ENCODE results near the gene KRTAP1-3. TPM values are rescaled to one million over a fixed set of nuclear protein-coding genes. Genes with fewer than 3 reads are reported as not detected.

KRTAP1-3 gene
- total and polyA plus RNA-seq, 7 donors, result not detected

DNA sequence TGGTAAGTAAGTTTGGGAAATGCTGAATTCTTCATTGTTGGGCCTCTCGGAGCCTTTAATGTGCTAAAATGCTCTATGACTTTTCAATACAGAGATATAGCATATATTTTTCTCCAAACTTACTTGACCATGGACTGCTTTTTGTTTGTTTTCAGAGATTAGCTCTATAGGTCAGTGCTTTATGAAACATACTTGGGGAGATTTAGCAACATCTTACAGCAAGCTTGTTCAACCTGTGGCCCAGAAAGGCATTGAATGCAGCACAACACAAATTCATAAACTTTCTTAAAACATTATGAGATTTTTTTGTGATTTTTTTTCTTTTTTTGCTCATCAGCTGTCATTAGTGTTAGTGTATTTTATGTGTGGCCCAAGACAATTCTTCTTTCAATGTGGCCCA lies 24.7 kb downstream of the KRTAP1-3 start:
- DNase-seq, result no peak
- Histone ChIP-seq H3K27ac (no peak overlapping the region), H3K9me3 (no peaks in the 10 kb centered on the region), H3K27me3 (ENCODE audit: insufficient read depth in 3 of 3, low read length in 2 of 3) (peaks cover 0 to 7% (median 5%) of the 10 kb centered on the region in 3 donors), H3K4me1 (no peaks in the 10 kb centered on the region), H3K4me3 (no peak overlapping the region), H3K36me3 (ENCODE audit: insufficient read depth in 1 of 2, low read depth in 1 of 2) (no peaks in the 10 kb centered on the region)
- ATAC-seq, result no peak
- intact Hi-C loops (cut with DNase I), result no loop called here
- WGBS, 3 donors, result 92 to 97% (median 97%) methylated on average over 1 of the region's 1 CpG
- TF ChIP-seq, protein P1, sequence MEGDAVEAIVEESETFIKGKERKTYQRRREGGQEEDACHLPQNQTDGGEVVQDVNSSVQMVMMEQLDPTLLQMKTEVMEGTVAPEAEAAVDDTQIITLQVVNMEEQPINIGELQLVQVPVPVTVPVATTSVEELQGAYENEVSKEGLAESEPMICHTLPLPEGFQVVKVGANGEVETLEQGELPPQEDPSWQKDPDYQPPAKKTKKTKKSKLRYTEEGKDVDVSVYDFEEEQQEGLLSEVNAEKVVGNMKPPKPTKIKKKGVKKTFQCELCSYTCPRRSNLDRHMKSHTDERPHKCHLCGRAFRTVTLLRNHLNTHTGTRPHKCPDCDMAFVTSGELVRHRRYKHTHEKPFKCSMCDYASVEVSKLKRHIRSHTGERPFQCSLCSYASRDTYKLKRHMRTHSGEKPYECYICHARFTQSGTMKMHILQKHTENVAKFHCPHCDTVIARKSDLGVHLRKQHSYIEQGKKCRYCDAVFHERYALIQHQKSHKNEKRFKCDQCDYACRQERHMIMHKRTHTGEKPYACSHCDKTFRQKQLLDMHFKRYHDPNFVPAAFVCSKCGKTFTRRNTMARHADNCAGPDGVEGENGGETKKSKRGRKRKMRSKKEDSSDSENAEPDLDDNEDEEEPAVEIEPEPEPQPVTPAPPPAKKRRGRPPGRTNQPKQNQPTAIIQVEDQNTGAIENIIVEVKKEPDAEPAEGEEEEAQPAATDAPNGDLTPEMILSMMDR (IDR thresholded peaks at IDR 0.05), result no peak

DNA sequence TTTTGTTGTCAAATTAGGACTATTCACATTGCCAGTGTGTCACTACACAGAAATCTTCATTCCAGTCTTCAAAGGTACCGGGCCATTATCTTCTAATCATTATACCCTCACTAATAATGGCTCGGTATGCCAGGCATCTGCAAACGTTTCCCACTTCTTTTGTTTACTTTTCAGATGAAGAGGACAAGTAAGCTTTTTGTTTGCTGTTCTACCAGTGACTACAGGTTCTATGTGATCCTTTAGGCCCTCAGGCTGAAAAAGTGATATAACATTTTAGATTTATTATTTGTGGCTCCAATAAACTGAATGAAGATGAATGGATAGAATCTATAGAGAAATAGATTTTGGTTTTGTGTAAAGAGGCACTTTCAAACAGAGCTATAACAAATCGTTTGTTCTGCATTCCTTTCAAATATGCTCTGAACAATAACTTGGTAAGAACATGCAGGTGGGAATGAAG lies 25.3 kb downstream of the KRTAP1-3 start:
- Histone ChIP-seq H3K36me3 (ENCODE audit: insufficient read depth in 1 of 2, low read depth in 1 of 2) (no peaks in the 10 kb centered on the region), H3K4me3 (no peak overlapping the region), H3K27ac (no peak overlapping the region), H3K27me3 (ENCODE audit: insufficient read depth in 3 of 3, low read length in 2 of 3) (peaks cover 0 to 7% (median 5%) of the 10 kb centered on the region in 3 donors), H3K4me1 (no peaks in the 10 kb centered on the region), H3K9me3 (no peaks in the 10 kb centered on the region)
- ATAC-seq, result no peak
- WGBS, 3 donors, result 60 to 72% (median 63%) methylated on average over 4 of the region's 4 CpGs
- DNase-seq, result no peak
- TF ChIP-seq, protein P1 (IDR thresholded peaks at IDR 0.05), result no peak
- intact Hi-C loops (cut with DNase I), result no loop called here

DNA sequence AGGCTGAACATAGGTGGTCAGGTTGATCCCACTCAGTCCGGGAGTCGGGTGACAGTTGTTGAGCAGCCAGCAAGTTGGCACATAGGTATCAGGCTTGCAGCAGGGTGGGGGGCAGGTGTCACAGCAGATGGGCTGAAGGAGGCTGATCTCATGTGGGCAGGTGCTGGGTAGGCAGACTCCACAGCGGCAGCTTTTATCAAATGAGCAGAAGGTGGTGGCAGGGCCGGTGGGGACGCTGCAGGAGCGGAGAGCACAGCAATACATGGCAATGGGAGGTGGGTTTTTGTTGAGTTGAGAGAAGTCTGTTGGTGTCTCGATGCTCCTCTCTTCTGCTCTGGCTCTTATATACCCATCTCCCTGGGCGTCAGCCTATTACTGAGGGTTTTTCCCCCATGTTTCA lies 25.9 kb downstream of the KRTAP1-3 start, which contains the start of gene KRTAP3-1:
Gene KRTAP3-1, minus strand, starts transcription at position 318 of the 400 bp plus-strand sequence. Its CDS starts 54 bp downstream, at position 264.
- Histone ChIP-seq H3K27me3 (ENCODE audit: insufficient read depth in 3 of 3, low read length in 2 of 3) (peaks cover 0 to 11% (median 5%) of the 10 kb centered on the region in 3 donors), H3K36me3 (ENCODE audit: insufficient read depth in 1 of 2, low read depth in 1 of 2) (no peaks in the 10 kb centered on the region), H3K4me1 (no peaks in the 10 kb centered on the region), H3K9me3 (no peaks in the 10 kb centered on the region), H3K27ac (no peak within 1 kb of the TSS), H3K4me3 (no peak within 1 kb of the TSS)
- intact Hi-C loops (cut with DNase I), result no loop called here
- DNase-seq (no peak), ATAC-seq (no peak)
- TF ChIP-seq, protein P1 (IDR thresholded peaks at IDR 0.05), result no peak
- WGBS, 3 donors, result 81 to 88% (median 85%) methylated on average over 8 of the region's 8 CpGs

DNA sequence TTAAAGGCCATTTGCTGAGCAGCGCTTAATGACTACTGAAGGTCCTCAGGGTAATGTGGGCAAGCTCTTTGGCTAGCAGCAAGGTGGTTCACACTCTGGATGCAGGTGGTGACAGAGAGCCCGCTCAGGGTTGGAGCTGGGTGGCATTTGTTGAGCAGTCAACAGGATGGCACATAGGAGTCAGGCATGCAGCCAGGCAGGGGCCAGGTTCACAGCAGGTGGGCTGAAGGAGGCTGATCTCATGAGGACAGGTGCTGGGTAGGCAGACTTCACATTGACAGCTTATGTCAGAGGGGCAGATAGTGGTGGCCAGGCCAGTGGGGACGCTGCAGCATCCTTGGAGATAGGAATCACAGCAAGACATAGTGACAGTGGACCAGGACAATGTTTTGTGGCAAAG lies 30.3 kb downstream of the KRTAP1-3 start:
- TF ChIP-seq, protein P1 (IDR thresholded peaks at IDR 0.05), result no peak
- no peak overlapping the region for H3K27ac ChIP-seq
- DNase-seq (no peak), ATAC-seq (no peak)
- H3K4me1 ChIP-seq, result no peaks in the 10 kb centered on the region
- no peaks in the 10 kb centered on the region for H3K9me3 ChIP-seq
- H3K4me3 ChIP-seq, result no peak overlapping the region
- peaks cover 4 to 16% (median 5%) of the 10 kb centered on the region in 3 donors for H3K27me3 ChIP-seq (ENCODE audit: insufficient read depth in 3 of 3, low read length in 2 of 3)
- intact Hi-C loops (cut with DNase I), result no loop called here
- WGBS, 3 donors, result 90 to 92% (median 91%) methylated on average over 3 of the region's 3 CpGs
- H3K36me3 ChIP-seq (ENCODE audit: insufficient read depth in 1 of 2, low read depth in 1 of 2), result no peaks in the 10 kb centered on the region

DNA sequence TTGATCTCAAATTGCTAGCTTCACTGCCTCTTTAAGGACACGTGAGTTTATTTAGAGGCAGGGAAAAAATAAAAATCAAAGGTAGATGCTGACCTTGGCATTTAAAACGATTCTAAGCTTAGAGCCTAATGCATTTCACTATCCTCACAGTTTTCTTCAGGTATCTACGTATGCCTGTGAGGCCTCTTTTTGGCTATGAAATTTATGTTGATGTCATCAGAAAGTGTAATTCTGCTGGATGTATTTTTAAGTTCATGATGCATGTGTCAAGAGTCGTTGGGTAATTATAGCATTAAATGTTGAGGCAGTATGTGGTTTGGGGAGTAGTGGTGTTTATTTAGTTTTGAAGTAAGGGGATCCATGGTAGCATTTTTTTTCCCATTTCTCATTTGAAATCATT lies 30.7 kb downstream of the KRTAP1-3 start:
- Histone ChIP-seq H3K4me3 (no peak overlapping the region), H3K27ac (no peak overlapping the region), H3K36me3 (ENCODE audit: insufficient read depth in 1 of 2, low read depth in 1 of 2) (no peaks in the 10 kb centered on the region), H3K9me3 (no peaks in the 10 kb centered on the region), H3K27me3 (ENCODE audit: insufficient read depth in 3 of 3, low read length in 2 of 3) (peaks cover 5 to 16% (median 5%) of the 10 kb centered on the region in 3 donors), H3K4me1 (no peaks in the 10 kb centered on the region)
- TF ChIP-seq, protein P1 (IDR thresholded peaks at IDR 0.05), result no peak
- no peak for ATAC-seq
- 61 to 65% (median 62%) methylated on average over 4 of the region's 4 CpGs for WGBS, 3 donors
- intact Hi-C loops (cut with DNase I), result no loop called here
- no peak for DNase-seq

Measured in psoas muscle (tissue), 8 donors.